ENCODE measurements around the gene ROR1. TPM values are rescaled to one million over a fixed set of nuclear protein-coding genes. Genes with fewer than 3 reads are reported as not detected.

ROR1 gene
- total RNA-seq, 1 donor, result 52.5 TPM

DNA sequence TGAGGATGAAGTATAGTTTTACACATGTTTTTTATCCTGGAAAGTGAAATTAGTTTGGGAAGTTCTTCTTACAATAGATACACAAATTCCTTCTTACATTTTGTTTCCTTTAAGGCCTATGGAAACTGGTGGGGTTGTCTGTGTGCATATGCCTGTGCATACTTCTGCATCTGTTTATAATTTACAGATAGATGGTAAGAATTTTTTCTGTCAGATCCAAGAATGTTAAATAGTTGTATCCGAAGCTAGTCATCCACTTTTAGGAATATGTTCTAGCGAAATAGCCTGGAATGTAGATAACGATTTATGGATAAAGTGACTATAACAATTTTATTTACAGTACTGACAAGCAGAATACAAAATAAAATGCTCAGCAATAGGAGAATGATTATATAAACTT, 194.1 kb downstream of the ROR1 start:
- Histone ChIP-seq H3K9me3 (ENCODE audit: low read depth, low read length) (no peaks in the 10 kb centered on the region), H3K4me2 (ENCODE audit: insufficient read depth, low read length) (no peak overlapping the region), H3K27ac (ENCODE audit: low read depth, low read length) (no peak overlapping the region), H4K20me1 (ENCODE audit: insufficient read depth, low read length) (peaks cover 13% of the 10 kb centered on the region), H3K4me1 (ENCODE audit: insufficient read depth, low read length) (peaks cover 26% of the 10 kb centered on the region), H3K4me3 (ENCODE audit: insufficient read depth, low read length) (no peak overlapping the region), H3K36me3 (ENCODE audit: insufficient read depth, low read length) (no peaks in the 10 kb centered on the region), H3K79me2 (ENCODE audit: insufficient read depth, low read length) (peaks cover 15% of the 10 kb centered on the region), H3K27me3 (ENCODE audit: insufficient read depth, low read length) (no peaks in the 10 kb centered on the region), H2AFZ (ENCODE audit: low read length) (no peak overlapping the region)
- TF ChIP-seq, protein P1, sequence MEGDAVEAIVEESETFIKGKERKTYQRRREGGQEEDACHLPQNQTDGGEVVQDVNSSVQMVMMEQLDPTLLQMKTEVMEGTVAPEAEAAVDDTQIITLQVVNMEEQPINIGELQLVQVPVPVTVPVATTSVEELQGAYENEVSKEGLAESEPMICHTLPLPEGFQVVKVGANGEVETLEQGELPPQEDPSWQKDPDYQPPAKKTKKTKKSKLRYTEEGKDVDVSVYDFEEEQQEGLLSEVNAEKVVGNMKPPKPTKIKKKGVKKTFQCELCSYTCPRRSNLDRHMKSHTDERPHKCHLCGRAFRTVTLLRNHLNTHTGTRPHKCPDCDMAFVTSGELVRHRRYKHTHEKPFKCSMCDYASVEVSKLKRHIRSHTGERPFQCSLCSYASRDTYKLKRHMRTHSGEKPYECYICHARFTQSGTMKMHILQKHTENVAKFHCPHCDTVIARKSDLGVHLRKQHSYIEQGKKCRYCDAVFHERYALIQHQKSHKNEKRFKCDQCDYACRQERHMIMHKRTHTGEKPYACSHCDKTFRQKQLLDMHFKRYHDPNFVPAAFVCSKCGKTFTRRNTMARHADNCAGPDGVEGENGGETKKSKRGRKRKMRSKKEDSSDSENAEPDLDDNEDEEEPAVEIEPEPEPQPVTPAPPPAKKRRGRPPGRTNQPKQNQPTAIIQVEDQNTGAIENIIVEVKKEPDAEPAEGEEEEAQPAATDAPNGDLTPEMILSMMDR (IDR thresholded peaks at IDR 0.05; ENCODE audit: extremely low read depth, low read depth, low read length), result no peak
- DNase-seq (ENCODE audit: insufficient read length, low spot score, missing footprints), result no peak

DNA sequence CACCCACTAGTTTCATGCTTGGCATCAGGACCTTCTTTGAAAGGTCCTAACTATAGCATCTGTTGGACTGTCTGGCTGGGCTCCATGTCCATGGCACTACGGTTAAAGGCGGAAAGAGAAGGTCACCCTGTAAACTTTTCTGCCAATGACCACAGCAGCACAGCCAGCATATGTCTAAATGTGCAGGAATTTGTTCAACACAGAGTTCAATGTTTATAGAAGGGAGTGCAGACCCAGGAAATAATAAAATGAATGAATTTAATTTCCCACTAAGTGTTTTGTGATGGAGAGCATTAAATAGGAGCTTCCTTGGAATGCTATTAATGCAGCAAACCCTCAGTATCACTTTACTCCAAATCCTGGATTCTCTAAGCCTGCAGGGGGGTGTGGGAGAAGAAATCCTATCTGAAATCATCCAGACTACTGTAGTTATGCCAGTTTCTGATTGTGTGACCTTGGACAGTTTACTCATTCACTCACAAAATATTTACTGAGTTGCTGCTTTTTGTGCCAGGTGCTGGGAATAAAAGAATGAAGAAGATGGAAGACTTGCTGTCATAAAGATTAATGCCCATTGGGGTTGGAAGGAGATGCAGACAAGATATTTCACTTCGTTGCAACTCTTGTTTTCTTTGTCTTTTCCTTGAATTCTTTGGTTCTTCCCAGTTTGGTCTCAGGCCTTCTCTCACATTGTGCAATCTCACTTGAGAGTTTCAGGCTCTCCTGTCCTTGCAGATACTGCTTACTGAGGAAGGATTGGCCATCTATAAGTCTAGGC, 195.0 kb downstream of the ROR1 start:
- H3K79me2 ChIP-seq (ENCODE audit: insufficient read depth, low read length), result peaks cover 20% of the 10 kb centered on the region
- H3K27ac ChIP-seq (ENCODE audit: low read depth, low read length), result peak overlapping the region; percentile 55
- H3K4me2 ChIP-seq (ENCODE audit: insufficient read depth, low read length), result peak overlapping the region; percentile 59
- TF ChIP-seq, protein P1 (IDR thresholded peaks at IDR 0.05; ENCODE audit: extremely low read depth, low read depth, low read length), result no peak
- H3K9me3 ChIP-seq (ENCODE audit: low read depth, low read length), result no peaks in the 10 kb centered on the region
- peaks cover 13% of the 10 kb centered on the region for H4K20me1 ChIP-seq (ENCODE audit: insufficient read depth, low read length)
- H3K27me3 ChIP-seq (ENCODE audit: insufficient read depth, low read length), result no peaks in the 10 kb centered on the region
- peaks cover 29% of the 10 kb centered on the region for H3K4me1 ChIP-seq (ENCODE audit: insufficient read depth, low read length)
- H2AFZ ChIP-seq (ENCODE audit: low read length), result no peak overlapping the region
- H3K36me3 ChIP-seq (ENCODE audit: insufficient read depth, low read length), result no peaks in the 10 kb centered on the region
- no peak for DNase-seq (ENCODE audit: insufficient read length, low spot score, missing footprints)
- no peak overlapping the region for H3K4me3 ChIP-seq (ENCODE audit: insufficient read depth, low read length)

DNA sequence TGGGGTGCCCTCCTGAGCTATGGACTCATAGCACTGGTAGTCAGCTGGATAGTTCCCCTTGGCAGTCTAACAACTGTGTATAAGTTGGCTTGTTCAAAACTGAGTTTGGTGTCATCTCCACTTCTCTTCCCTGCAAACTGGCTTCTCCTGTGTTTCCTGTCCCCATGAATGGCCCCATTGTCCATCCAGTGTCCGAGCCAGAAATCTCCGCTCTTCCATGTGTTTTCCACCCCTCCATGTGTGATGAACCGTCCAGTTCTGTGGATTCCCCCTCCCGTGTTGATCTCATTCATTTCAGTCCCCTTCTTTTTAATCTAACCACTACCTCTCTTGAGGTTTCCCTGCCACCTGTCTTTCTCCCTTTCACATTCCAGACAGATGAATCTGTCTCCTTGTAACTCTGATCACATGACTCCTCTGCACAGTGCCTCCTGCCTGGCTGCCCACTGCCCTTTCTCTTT, 195.7 kb downstream of the ROR1 start:
- peak overlapping the region; percentile 59 for H3K4me2 ChIP-seq (ENCODE audit: insufficient read depth, low read length)

DNA sequence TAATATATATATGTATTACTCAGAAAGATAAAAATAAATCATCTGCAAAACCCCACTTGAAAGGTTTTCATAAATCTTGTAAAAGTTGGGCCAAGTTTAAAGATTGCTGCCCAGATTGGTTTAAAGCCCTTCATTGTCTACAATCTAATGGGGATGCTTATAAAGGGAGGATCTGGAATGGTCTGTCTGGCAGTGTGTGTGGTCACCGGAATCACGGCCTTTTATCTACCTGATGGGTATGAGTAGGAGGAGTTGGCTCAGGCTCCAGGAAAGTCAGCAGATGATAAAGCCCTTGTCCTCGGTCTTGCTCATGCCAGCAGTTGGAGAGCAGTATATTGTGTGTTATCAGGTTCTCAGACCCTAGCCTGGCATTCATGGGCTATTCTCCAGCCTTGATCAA, 197.7 kb downstream of the ROR1 start:
- peaks cover 21% of the 10 kb centered on the region for H3K79me2 ChIP-seq (ENCODE audit: insufficient read depth, low read length)
- no peaks in the 10 kb centered on the region for H3K36me3 ChIP-seq (ENCODE audit: insufficient read depth, low read length)
- H4K20me1 ChIP-seq (ENCODE audit: insufficient read depth, low read length), result peaks cover 13% of the 10 kb centered on the region
- H3K4me3 ChIP-seq (ENCODE audit: insufficient read depth, low read length), result no peak overlapping the region
- DNase-seq (ENCODE audit: insufficient read length, low spot score, missing footprints), result no peak
- H3K4me1 ChIP-seq (ENCODE audit: insufficient read depth, low read length), result peaks cover 45% of the 10 kb centered on the region
- TF ChIP-seq, protein P1 (IDR thresholded peaks at IDR 0.05; ENCODE audit: extremely low read depth, low read depth, low read length), result no peak
- no peaks in the 10 kb centered on the region for H3K9me3 ChIP-seq (ENCODE audit: low read depth, low read length)
- no peak overlapping the region for H3K27ac ChIP-seq (ENCODE audit: low read depth, low read length)
- no peaks in the 10 kb centered on the region for H3K27me3 ChIP-seq (ENCODE audit: insufficient read depth, low read length)
- no peak overlapping the region for H3K4me2 ChIP-seq (ENCODE audit: insufficient read depth, low read length)
- no peak overlapping the region for H2AFZ ChIP-seq (ENCODE audit: low read length)

More for the DNA sequence above, 195.7 kb downstream of the ROR1 start:
- no peaks in the 10 kb centered on the region for H3K27me3 ChIP-seq (ENCODE audit: insufficient read depth, low read length)
- peaks cover 29% of the 10 kb centered on the region for H3K4me1 ChIP-seq (ENCODE audit: insufficient read depth, low read length)
- H4K20me1 ChIP-seq (ENCODE audit: insufficient read depth, low read length), result peaks cover 13% of the 10 kb centered on the region
- no peak overlapping the region for H2AFZ ChIP-seq (ENCODE audit: low read length)
- no peaks in the 10 kb centered on the region for H3K9me3 ChIP-seq (ENCODE audit: low read depth, low read length)
- TF ChIP-seq, protein P1 (IDR thresholded peaks at IDR 0.05; ENCODE audit: extremely low read depth, low read depth, low read length), result no peak
- no peak for DNase-seq (ENCODE audit: insufficient read length, low spot score, missing footprints)
- no peak overlapping the region for H3K4me3 ChIP-seq (ENCODE audit: insufficient read depth, low read length)
- H3K27ac ChIP-seq (ENCODE audit: low read depth, low read length), result peak overlapping the region; percentile 55
- no peaks in the 10 kb centered on the region for H3K36me3 ChIP-seq (ENCODE audit: insufficient read depth, low read length)
- peaks cover 20% of the 10 kb centered on the region for H3K79me2 ChIP-seq (ENCODE audit: insufficient read depth, low read length)

Measured in osteoblast (primary cell).